HG02943 (cell line): ENCODE data around the gene UACA.
"Not testable (repeated sequence)": the region's sequence is repeated elsewhere in the genome, so short reads cannot be mapped to it uniquely, and the experiment has no call there.

Experiments used
- ATAC-seq: cut with Tn5 transposase; IDR thresholded peaks from one replicate; pipeline ENCODE4 v1.9.1; 2021; ENCODE audit warnings: mild to moderate bottlenecking, low read depth, moderate library complexity; ENCODE audit not compliant: unreplicated experiment

The UACA gene

DNA sequence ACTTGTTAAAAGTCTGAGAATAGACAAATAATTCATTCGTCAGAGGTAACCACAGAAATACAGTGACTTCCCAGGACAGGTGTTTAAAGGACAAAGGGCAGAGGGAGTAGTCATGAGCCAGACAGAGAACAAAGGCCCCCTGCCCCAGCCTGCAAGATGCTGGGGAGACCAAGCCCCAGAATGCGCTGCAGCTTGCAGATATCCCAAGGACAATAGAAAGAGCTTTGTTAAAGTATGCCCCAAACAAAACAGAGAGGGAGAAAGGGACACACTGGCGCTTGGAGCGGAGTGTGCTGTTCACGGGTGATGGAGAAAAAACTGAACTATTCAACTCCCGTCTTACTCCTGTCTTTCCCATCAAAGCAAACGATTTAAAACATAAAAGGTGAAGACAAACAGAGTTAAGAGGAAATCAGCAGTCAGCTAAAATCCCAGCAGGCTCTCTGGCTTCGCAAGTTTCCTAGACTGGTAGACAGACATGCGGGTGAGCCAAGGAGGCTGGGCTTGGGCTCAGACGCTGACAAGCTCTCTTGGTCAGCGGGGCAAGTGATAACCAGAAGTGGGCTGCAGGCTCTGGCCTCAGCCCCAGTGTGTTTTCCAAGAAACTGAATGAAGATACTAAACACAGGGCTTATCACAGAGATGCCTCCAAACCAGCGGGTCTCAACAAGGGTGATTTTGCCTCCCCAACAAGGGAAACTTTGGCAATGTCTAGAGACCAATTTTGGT is 130.1 kb downstream of the UACA start:
- no peak for ATAC-seq

DNA sequence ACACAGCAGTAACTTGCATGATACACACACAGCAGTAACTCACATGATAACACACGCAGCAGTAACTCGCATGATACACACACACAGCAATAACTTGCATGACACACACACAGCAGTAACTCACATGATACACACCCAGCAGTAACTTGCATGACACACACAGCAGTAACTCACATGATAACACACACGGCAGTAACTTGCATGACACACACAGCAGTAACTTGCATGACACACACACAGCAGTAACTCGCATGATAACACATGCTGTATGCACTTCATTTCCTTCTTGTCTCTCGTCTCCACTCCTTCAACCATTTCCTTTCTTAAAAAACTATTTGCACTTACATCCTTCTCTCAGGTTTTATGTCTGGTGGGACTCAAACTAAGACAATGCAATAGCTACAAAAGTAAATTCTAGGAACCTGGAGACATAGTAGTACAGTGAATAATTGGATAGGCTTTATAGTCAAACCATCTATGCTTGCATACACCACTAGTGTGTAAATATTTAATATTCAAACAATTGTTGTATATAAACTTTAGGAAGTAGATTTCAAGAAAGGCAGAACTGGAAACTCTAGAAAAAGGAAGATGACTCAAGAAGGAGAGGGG is 130.8 kb downstream of the UACA start:
- ATAC-seq: no peak

DNA sequence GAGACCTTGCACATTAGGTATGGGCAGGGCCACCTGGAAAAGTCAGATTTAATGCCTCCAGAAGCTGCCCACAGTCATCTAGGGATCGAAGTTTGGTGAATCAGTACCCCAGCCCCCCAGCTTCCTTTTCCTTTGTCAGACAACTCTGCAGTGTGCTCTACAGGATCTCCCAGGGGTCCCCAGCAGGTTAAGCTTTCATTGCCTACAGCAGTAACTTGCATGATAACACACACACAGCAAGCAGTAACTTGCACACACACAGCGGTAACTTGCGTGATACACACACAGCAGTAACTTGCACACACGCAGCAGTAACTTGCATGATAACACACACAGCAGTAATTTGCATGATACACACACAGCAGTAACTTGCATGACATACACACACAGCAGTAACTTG is 131.3 kb downstream of the UACA start:
- no peak for ATAC-seq

DNA sequence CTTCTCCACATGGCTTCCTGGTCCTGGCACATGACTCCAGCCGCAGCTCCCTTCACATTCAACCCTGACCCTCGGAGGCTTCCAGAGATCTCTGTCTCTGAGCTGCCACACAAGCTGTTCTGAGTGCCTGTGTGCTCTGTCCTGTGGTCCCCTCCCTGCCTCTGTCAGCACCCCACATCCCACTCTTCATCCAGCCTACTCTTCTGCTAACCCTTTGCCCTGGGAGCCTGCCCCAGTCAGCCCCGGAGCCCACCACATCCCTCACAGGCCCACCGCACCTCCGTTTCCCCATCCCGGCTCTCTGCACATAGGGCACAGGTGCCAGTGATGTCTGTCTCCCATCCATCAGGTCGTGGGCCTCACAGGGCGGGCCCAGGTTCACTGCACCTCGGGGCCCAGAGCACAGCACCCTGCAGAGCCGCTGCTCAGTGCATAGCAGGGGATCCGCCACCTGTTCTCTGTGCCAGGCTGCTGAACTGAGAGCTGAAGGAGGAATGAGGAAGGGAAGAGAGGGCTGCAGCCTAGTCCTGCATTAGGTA is 133.6 kb downstream of the UACA start:
- ATAC-seq: no peak

DNA sequence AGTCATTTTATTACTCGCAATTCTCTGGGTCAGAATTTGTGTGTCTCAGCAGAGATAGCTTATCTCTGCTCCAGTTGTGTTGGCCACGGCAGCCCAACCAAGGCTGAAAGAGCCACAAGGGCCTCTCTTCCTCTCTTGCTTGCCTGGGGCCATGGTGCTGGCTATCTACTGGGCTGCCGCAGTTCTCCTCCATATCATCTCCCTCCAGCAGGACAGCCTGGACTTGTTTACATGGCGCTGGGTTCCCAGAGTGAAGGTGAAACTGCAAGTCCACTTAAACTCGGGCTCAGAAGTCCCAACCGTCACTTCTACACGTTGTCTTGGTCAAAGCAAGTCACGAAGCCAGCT is 134.8 kb downstream of the UACA start:
- no peak for ATAC-seq

DNA sequence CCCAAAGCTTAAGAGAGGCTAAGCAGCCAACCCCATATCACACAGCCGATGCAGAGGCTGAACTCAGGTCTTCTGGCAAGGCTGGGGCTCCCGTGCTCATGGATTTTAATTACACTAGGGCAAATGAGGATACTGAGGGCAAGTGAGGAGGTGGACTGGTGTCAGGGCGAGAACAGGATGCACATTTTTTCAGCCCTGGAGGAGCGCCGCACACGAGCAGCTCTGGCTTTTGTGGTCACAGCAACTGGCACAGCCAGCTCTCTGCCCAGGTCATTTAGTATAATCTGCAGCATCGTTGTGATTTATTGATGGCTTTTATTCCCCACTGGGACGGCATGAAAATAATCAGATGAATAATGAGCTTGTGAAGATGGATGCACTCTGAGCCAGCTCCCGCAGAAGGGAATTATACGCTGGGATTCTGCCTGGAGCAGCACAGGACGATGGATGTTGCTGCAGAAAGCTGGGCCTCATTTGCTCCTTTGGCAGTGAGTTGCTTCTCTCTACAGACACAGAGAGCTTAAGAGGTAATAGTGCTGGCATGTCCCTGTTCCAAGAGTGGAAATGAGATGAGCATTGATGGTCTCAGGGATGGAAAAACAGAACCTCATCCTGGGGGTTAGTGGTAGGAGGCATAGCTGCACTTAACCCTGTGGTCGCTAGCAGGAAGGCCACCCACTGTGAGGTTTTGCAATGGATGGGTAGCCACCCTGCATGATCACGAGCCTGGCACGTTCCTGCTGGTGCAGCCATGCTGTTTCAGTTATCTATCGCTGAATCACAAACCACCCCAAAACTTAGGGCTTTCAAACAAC is 135.4 kb downstream of the UACA start:
- ATAC-seq: no peak

DNA sequence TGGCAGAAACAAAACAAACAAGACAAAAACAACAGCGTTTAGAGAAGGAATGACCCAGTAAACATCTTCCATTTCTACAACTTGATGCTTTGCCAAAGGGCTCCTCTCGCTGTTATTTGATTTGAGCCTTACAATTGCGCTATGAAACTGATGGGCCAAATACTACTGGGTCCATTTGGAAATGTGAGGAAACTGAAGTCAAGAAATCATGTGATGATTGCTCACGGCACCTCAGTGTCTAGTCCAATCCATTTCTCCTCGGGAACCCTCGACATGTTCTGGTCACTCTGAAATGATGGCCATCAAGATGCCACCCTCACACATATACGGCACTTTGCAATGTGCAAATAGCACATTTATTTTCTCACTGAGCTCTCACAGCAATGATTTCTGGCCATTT is 136.0 kb downstream of the UACA start:
- no peak for ATAC-seq

DNA sequence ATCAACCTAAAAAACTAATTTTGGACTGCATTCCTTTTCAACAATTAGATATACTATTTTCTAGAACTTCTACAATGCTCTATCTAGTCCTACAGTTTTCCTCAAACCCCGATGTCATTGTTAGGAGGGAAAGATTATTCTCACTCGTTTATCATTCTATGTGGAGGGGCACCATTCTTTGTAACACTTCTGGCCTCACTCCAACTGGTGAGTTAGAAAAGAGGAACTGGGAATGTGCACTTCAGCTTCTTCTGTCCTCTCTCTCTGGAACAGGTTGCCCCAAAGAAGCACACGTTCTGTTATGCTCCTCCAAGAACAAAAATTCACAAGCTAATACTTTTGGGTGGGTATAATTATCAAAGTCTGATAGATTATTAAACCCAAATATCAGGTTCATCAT is 137.9 kb downstream of the UACA start:
- no peak for ATAC-seq

DNA sequence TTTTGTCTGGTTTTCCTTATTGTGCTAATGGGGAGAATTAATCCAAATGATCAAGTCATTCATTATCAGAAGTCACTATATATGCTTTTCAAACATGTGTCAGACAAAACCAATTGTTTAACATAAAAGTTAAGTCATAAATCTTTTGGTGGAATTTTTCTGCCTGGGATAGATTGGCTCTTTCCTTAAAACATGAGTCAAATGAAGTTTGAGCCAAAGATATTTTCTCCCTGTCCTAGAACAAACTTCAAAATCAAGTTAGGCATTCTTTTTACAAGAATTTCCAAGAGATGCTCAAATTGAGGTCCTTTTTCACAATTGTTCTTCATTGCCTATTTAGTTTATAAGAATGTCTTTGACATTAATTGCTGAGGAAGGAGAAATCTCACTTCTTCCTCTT is 138.3 kb downstream of the UACA start:
- ATAC-seq: no peak

DNA sequence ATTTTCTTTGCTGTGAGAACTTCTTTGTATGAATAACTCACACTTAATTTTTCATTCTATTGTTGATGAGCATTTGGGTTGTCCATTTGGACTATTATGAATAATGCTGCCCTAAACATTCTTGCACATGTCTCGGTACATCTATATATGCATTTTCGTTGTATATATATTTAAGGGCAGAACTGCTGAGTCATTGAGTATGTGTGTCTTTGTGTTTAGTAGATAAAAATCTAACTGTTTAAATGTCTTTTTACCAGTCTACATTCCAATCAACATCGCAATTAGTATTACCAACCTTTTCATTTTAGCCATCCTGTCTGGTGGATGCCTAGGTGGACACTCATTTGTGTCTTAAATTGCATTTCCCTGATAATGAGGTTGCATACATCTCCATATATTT is 144.4 kb downstream of the UACA start:
- no peak for ATAC-seq

DNA sequence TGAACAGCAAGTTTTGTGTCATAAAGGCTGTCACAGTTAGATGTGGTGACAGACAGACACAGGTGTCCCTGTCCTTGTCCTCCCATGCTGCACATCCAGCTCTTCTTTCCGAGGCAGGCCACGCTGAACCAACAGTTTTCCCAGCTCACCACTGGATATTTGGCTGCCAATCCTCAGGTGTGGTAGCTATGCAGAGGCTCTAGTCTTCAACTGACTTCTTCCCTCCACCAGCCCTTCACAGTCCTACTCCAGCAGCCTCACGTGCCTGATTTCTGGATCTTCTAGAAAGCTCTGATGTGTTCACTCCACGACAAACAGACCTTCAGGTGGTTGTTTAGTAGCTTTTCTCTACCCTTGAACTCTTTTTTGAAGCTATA is 145.5 kb downstream of the UACA start:
- no peak for ATAC-seq

DNA sequence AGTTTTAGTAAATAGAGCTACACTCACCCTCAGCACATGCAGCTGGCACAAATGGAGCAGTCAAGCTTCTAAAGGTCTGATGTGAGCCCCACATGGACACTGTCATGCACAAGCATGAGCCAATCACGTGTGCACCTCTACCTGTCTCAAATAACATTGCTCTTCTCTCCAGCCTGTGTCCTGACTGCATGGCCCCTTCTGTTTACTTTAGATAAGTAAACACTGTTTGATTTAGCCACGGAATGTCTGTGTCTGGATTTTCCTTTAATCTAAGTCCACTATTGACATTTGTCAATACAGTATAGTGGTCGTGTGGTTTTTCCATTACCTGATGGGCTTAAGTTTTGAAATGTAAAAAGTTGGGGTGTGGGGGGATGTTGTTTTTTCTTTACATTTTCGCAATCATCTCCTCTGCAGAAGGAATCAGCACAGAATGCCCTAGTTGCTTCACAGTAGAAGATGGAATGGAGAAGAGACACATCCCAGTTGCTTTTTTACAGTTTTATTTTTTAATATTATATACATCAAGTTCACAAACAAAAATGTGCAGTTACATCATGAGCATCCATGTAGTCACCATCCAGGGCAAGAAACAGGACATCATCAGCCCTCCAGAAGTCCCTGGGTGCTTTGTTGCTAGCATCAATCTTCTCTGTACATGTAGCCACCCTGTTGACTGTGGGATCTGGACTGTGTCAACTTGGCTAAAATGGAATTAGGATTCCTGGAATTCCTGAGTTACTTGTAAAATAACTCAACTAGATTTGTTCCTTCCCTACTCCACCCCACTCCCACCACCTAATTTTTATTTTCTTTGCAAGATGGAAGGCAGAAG is 146.1 kb downstream of the UACA start:
- no peak for ATAC-seq

DNA sequence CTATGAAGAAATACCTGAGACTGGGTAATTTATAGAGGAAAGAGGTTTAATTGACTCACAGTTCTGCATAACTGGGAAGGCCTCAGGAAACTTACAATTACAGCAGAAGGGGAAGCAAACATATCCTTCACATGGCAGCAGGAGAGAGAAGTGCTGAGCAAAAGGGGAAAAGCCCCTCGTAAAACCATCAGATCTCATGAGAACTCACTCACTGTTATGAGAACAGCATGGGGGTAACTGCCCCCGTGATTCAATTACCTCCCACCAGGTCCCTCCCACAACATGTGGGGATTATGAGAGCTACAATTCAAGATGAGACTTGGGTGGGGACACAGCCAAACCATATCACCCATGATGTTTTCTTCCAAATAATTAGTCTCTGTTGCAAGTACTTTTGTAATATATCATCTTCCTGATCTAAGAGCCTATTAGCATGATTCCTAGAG is 147.0 kb downstream of the UACA start:
- ATAC-seq: not testable (repeated sequence)

DNA sequence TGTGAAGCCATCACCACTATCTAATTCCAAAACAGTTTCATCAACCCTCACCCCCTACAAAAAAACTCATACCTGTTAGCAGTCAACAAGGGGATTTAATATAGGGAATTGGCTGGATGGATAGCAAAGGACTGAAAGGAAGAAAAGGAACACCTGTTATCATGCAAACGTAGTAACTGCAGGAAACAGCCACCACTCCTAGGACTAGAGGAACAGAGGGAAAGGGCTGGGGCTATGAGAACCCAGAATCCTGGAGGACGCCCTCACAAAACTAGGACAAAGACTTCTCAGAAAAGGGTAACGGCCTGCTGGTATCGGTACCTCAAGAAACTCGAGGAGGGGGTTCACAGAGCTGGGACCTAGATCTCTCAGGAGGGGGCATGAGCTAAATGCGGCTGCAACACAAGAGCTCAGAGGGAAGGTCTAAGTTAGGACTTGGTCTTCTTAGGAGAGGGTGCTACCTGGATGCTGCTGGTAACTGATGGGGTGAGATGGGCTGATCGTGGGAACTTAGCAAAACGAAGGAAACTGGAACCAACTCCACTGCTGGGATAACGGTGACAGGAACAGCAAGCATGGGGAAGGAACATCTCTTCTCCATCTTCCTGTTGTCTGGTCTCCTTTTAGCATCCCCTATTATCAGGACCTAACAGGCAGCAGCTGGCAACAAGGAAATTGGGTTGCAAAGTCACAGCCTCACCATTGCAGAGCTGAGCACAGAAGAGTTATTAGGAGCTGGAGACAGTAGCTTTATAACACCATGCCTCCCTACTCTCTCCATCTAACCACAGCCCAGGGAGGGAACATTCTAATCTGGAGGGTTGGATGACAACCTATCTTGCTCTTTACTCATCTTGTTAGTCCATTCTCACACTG is 147.7 kb downstream of the UACA start:
- no peak for ATAC-seq

DNA sequence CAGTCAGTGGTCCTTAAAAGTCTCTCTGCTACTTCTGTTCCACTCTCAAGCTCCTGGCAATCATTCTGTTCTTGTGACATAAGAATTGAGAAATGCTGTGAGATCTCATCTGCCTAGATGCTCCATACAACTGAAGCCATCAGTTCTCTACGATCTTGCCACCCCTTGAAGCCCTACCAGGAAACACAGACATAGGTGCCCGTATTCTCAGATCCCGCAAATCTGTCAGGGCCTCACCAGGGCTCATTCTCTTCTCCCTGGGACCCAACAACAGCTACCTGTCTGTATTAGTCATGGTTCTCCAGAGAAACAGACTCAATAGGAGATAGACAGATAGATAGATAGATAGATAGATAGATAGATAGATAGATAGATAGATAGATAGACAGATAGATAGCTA is 149.1 kb downstream of the UACA start:
- no peak for ATAC-seq

DNA sequence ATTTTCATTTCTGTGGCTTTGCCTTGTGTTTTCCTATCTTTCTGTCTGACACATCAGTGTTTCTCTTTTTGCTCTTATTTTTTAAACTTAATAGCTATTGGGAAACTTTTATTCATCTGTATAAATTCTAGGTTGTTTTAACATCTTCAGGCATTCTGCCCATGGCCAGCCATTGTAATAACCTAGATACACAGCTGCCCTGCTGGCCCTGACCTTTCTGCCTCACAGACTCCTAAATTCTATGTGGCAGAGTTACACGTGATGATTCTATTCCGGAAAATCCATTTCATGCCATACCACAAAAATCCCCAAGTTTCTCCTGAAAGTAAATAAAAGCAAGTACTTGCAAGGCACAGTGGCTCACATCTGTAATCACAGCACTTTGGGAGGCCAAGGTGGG is 150.1 kb downstream of the UACA start:
- no peak for ATAC-seq

DNA sequence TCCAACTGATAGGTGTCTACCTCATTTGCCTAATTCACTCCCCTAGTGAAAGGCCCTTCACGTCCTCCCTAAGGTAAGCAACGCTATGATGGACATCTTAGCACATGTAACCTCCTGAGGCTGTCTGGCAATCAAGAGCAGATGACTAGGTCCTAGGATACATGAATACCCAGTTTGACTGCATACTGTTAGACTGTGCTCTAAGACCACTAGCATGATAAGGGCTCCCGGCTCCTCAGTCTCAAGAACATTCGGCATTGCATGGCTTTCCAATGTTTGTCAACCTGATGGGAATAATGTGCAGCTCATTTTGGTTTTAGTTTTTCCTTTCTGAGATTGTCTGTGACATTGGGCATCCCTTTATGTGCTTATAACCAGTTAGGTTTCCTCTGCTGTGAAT is 152.1 kb downstream of the UACA start:
- no peak for ATAC-seq

DNA sequence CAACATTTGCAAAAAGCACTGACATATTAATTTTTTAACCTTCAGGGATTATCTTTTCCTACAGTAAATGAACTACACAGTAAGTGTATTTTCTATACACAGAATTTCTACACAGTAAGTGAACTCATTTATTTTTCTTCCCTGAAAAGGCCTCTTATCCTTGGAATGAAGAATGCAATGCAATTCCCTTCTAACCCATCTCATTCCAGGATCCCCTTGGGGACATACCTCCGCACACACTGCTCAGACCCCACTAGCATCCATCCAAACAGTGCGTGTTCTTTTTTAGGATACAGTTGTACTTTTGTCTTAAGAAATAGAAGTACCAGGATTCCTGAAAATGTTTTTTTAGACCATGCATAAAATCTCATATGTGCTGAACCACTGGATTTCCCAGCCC is 152.8 kb downstream of the UACA start:
- no peak for ATAC-seq

DNA sequence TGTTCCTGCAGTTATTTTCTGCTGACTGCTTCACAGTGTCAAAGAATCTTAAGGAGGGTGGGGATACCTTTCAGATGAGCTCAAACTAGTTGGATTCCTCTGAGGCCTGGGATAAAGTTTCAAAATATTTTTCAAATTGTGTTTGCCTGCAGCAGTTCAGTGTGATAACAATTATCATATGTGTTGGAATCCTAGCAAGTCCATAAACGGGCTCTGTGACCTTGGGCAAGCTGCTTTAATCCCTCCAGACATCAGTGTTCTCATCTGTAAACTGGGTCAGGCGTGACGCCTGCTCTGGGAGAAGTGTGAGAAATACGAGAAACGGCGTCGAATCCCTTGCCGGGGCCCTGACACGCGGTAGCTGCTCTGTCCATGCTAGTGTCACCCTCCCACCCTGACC is 153.5 kb downstream of the UACA start:
- no peak for ATAC-seq

DNA sequence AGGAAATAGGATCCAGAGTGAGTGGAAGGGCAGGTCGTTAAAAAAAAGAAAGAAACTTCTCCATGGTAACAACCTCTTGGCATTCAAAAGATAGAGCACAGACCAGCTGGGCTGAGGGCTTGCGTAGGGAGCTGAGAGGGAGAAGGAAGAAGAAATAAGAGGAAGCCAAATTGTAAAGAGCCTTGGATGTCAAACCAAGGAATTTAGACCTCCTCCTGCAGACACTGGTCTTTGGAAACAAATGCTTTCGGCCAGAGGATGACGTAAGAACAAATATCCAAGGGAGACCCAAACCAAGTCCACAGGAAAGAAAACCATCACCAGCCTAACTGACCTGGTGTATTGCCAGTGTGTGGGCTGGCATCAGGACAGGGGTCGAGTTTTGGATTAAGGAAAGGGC is 155.2 kb downstream of the UACA start:
- ATAC-seq: no peak
